ENCODE results near the gene NAP1L1.

Gene NAP1L1

DNA sequence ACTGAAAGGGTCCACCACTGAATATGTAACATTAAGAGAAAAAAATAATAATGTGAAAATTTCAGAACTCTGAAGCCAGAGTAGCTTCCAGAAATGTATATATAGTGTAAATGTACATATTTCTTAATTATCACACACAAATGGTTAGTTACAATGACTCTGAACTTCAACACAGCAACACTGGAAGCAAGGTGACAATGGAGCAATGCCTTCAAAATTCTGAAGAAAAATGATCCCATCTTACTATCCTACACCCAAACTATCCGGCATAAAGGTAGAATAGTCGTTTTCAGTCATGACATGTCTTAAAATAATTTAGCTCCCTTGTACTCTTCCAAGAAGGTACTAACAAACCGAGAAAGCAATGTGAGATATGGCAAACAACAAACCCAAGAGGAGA lies 11.9 kb downstream of the NAP1L1 start:
- TF ChIP-seq ISL1 (CRISPR knock-in tag; IDR thresholded peaks at IDR 0.05) = no peak
- TF ChIP-seq TCF4 (CRISPR knock-in tag; IDR thresholded peaks at IDR 0.05; ENCODE audit: borderline replicate concordance) = no peak
- TF ChIP-seq ZNF565 (CRISPR knock-in tag; conservative IDR thresholded peaks at IDR 0.05; ENCODE audit: low read depth) = no peak
- no peak for ATAC-seq

- 0 out of 3 replicates have a peak, but pooled peaks have one; percentile 32 for ATAC-seq
- no peak for TF ChIP-seq CREB5 (CRISPR knock-in tag; IDR thresholded peaks at IDR 0.05; ENCODE audit: low read depth)
- TF ChIP-seq ZNF565 (CRISPR knock-in tag; conservative IDR thresholded peaks at IDR 0.05; ENCODE audit: low read depth) = no peak
- no peak for TF ChIP-seq ARNTL (CRISPR knock-in tag; IDR thresholded peaks at IDR 0.05; ENCODE audit: borderline replicate concordance, low read depth)
- TF ChIP-seq ISL1 (CRISPR knock-in tag; IDR thresholded peaks at IDR 0.05) = no peak
- no peak for TF ChIP-seq GLIS3 (CRISPR knock-in tag; IDR thresholded peaks at IDR 0.05)
- no peak for TF ChIP-seq SNAI2 (CRISPR knock-in tag; IDR thresholded peaks at IDR 0.05)
- TF ChIP-seq PPARA (CRISPR knock-in tag; IDR thresholded peaks at IDR 0.05; ENCODE audit: borderline replicate concordance) = no peak
- TF ChIP-seq, protein P1, sequence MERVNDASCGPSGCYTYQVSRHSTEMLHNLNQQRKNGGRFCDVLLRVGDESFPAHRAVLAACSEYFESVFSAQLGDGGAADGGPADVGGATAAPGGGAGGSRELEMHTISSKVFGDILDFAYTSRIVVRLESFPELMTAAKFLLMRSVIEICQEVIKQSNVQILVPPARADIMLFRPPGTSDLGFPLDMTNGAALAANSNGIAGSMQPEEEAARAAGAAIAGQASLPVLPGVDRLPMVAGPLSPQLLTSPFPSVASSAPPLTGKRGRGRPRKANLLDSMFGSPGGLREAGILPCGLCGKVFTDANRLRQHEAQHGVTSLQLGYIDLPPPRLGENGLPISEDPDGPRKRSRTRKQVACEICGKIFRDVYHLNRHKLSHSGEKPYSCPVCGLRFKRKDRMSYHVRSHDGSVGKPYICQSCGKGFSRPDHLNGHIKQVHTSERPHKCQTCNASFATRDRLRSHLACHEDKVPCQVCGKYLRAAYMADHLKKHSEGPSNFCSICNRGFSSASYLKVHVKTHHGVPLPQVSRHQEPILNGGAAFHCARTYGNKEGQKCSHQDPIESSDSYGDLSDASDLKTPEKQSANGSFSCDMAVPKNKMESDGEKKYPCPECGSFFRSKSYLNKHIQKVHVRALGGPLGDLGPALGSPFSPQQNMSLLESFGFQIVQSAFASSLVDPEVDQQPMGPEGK (CRISPR knock-in tag; IDR thresholded peaks at IDR 0.05; ENCODE audit: borderline replicate concordance) = no peak
- TF ChIP-seq CSDC2 (CRISPR knock-in tag; IDR thresholded peaks at IDR 0.05) = no peak
- TF ChIP-seq ZFP30 (CRISPR knock-in tag; IDR thresholded peaks at IDR 0.05) = no peak
- TF ChIP-seq BACH2 (CRISPR knock-in tag; IDR thresholded peaks at IDR 0.05; ENCODE audit: borderline replicate concordance) = no peak
- no peak for TF ChIP-seq ZC3H10 (CRISPR knock-in tag; IDR thresholded peaks at IDR 0.05)
- TF ChIP-seq ESRRG (CRISPR knock-in tag; IDR thresholded peaks at IDR 0.05) = no peak
- TF ChIP-seq ZNF8 (CRISPR knock-in tag; IDR thresholded peaks at IDR 0.05) = no peak
- no peak for TF ChIP-seq OSR1 (CRISPR knock-in tag; IDR thresholded peaks at IDR 0.05)
- TF ChIP-seq ZFP3 (CRISPR knock-in tag; IDR thresholded peaks at IDR 0.05) = no peak
- TF ChIP-seq, protein P2, sequence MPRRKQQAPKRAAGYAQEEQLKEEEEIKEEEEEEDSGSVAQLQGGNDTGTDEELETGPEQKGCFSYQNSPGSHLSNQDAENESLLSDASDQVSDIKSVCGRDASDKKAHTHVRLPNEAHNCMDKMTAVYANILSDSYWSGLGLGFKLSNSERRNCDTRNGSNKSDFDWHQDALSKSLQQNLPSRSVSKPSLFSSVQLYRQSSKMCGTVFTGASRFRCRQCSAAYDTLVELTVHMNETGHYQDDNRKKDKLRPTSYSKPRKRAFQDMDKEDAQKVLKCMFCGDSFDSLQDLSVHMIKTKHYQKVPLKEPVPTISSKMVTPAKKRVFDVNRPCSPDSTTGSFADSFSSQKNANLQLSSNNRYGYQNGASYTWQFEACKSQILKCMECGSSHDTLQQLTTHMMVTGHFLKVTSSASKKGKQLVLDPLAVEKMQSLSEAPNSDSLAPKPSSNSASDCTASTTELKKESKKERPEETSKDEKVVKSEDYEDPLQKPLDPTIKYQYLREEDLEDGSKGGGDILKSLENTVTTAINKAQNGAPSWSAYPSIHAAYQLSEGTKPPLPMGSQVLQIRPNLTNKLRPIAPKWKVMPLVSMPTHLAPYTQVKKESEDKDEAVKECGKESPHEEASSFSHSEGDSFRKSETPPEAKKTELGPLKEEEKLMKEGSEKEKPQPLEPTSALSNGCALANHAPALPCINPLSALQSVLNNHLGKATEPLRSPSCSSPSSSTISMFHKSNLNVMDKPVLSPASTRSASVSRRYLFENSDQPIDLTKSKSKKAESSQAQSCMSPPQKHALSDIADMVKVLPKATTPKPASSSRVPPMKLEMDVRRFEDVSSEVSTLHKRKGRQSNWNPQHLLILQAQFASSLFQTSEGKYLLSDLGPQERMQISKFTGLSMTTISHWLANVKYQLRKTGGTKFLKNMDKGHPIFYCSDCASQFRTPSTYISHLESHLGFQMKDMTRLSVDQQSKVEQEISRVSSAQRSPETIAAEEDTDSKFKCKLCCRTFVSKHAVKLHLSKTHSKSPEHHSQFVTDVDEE (CRISPR knock-in tag; IDR thresholded peaks at IDR 0.05) = no peak
Measured at GRCh38 chr12:76069339-76069738, 15.1 kb downstream of the NAP1L1 start.

- no peak for TF ChIP-seq ESRRG (CRISPR knock-in tag; IDR thresholded peaks at IDR 0.05)
- no peak for TF ChIP-seq ZNF8 (CRISPR knock-in tag; IDR thresholded peaks at IDR 0.05)
- no peak for TF ChIP-seq ZC3H10 (CRISPR knock-in tag; IDR thresholded peaks at IDR 0.05)
- no peak for TF ChIP-seq CSDC2 (CRISPR knock-in tag; IDR thresholded peaks at IDR 0.05)
- TF ChIP-seq, protein P1 (CRISPR knock-in tag; IDR thresholded peaks at IDR 0.05; ENCODE audit: borderline replicate concordance) = no peak
- TF ChIP-seq GLIS3 (CRISPR knock-in tag; IDR thresholded peaks at IDR 0.05) = no peak
- no peak for TF ChIP-seq PPARA (CRISPR knock-in tag; IDR thresholded peaks at IDR 0.05; ENCODE audit: borderline replicate concordance)
- TF ChIP-seq POU6F1 (CRISPR knock-in tag; IDR thresholded peaks at IDR 0.05; ENCODE audit: borderline replicate concordance, low read depth) = no peak
- TF ChIP-seq ARNTL (CRISPR knock-in tag; IDR thresholded peaks at IDR 0.05; ENCODE audit: borderline replicate concordance, low read depth) = no peak
- TF ChIP-seq, protein P2 (CRISPR knock-in tag; IDR thresholded peaks at IDR 0.05) = no peak
- no peak for TF ChIP-seq TOX (CRISPR knock-in tag; IDR thresholded peaks at IDR 0.05; ENCODE audit: borderline replicate concordance)
- ATAC-seq = no peak
Measured at GRCh38 chr12:76065917-76066316, 18.6 kb downstream of the NAP1L1 start.

Measured in SK-N-SH treated with all-trans-retinoic acid at 6 μM for 48 hours (cell line).